Adipocyte (in vitro differentiated cells): ENCODE results near the gene REM2.
"Not testable (repeated sequence)": the region's sequence is repeated elsewhere in the genome, so short reads cannot be mapped to it uniquely, and the experiment has no call there.

Experiments used
- DNase-seq: peaks from one replicate; pipeline ENCODE4 v3.0.0-alpha.2; 2015; ENCODE audit warnings: low read depth
- H3K27me3 ChIP-seq: replicated peaks from 2 replicates; pipeline ENCODE4 v1.7.0; 2013; ENCODE audit warnings: mild to moderate bottlenecking, low read length, moderate library complexity; ENCODE audit not compliant: control insufficient read depth, insufficient read depth
- H3K36me3 ChIP-seq: 2 replicates; pipeline ENCODE4 v1.7.0; 2013; ENCODE audit warnings: low read length, mild to moderate bottlenecking, moderate library complexity; ENCODE audit not compliant: control insufficient read depth, insufficient read depth, severe bottlenecking
- H3K4me1 ChIP-seq: 2 replicates; pipeline ENCODE4 v1.7.0; 2013; ENCODE audit warnings: mild to moderate bottlenecking, low read length, moderate library complexity; ENCODE audit not compliant: control insufficient read depth, insufficient read depth
- H3K4me3 ChIP-seq: 2 replicates; pipeline ENCODE4 v1.7.0; 2013; ENCODE audit warnings: mild to moderate bottlenecking, low read length, moderate library complexity
- H3K9ac ChIP-seq: 2 replicates; pipeline ENCODE4 v1.7.0; 2013; ENCODE audit warnings: mild to moderate bottlenecking, low read length, moderate library complexity
- H3K9me3 ChIP-seq: 2 replicates; pipeline ENCODE4 v1.7.0; 2013; ENCODE audit warnings: mild to moderate bottlenecking, low read length, moderate library complexity; ENCODE audit not compliant: control insufficient read depth

The REM2 gene

DNA sequence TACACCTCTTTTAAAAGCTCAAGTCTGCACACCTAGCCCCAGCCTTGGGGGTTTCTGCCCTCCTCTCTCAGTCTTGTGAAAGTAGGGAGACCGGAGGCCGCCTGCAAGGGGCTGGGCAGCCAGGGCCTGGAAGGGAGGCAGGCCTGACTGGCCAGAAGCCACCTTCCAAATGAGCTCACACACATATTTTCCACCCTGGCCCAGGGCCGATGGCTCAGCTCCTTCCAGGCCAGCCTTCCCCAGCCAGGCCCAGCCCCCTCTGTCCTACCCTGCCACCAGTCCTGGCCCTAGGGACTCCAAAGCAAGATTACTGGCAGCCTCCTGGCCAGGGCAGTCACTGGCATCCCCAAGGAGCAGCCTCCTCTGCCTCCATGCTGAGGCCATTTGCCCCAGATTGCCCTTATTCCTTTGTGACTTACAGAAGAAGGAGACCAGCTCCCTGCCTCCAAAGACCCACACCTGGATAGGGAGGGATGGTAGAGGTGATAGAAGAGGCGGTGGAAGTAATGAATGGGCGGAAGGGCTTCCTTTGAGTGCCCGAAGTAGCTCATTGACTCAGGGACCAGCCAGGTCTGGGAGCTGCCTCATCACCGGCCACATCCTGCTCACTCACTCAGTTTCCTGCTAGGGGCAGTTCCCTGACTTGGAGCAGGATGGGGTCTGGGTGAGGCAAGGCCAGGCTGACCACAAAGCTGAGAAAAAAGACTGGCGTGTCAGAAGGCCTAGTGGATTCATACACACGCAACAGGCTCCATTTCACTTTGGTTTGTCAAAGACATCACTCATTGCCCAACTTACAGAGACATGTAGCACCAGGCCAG is 31.9 kb upstream of the REM2 start:
- no peaks in the 10 kb centered on the region for H3K9me3 ChIP-seq
- peaks cover 9% of the 10 kb centered on the region for H3K36me3 ChIP-seq
- peak overlapping the region; percentile 90 for H3K9ac ChIP-seq
- H3K4me3 ChIP-seq, result peak overlapping the region; percentile 53
- no peaks in the 10 kb centered on the region for H3K27me3 ChIP-seq
- peaks cover 68% of the 10 kb centered on the region for H3K4me1 ChIP-seq
- peak; percentile 96 for DNase-seq

- not testable (repeated sequence) for H3K36me3 ChIP-seq, H3K27me3 ChIP-seq, DNase-seq, H3K9me3 ChIP-seq
- peak overlapping the region; percentile 90 for H3K9ac ChIP-seq
- H3K4me1 ChIP-seq, result peaks cover 59% of the 10 kb centered on the region
- peak overlapping the region; percentile 1 for H3K4me3 ChIP-seq
These were observed 30.8 kb upstream of the REM2 start for GRCh38 chr14:22852178-22852577.

GRCh38 chr14:22852599-22852939 is 30.5 kb upstream of the REM2 start:
- H3K36me3 ChIP-seq, result no peaks in the 10 kb centered on the region
- H3K27me3 ChIP-seq, result no peaks in the 10 kb centered on the region
- no peaks in the 10 kb centered on the region for H3K9me3 ChIP-seq
- H3K9ac ChIP-seq, result peak overlapping the region; percentile 90
- H3K4me1 ChIP-seq, result peaks cover 58% of the 10 kb centered on the region
- DNase-seq, result no peak
- peak overlapping the region; percentile 82 for H3K4me3 ChIP-seq

GRCh38 chr14:22852940-22853767 is 29.9 kb upstream of the REM2 start:
- H3K9ac ChIP-seq, result peak overlapping the region; percentile 90
- no peaks in the 10 kb centered on the region for H3K36me3 ChIP-seq
- no peaks in the 10 kb centered on the region for H3K9me3 ChIP-seq
- H3K4me1 ChIP-seq, result peaks cover 52% of the 10 kb centered on the region
- DNase-seq, result peak; percentile 94
- no peaks in the 10 kb centered on the region for H3K27me3 ChIP-seq
- peak overlapping the region; percentile 82 for H3K4me3 ChIP-seq

DNA sequence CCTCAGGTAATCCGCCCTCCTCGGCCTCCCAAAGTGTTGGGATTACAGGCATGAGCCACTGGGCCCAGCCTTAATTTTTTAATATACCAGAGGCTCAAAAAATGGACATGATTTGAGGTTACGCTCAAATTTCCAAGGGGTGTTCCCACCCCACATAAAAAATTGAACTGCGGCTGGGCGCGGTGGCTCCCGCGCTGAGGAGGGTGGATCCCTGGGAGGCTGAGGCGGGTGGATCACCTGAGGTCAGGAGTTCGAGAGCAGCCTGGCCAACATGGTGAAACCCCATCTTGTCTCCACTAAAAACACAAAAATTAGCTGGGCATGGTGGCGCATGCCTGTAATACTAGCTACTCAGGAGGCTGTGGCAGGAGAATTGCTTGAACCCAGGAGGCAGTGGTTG is 28.7 kb upstream of the REM2 start:
- H3K9me3 ChIP-seq, H3K9ac ChIP-seq, H3K4me3 ChIP-seq, H3K36me3 ChIP-seq, DNase-seq, H3K27me3 ChIP-seq: not testable (repeated sequence)
- H3K4me1 ChIP-seq, result peaks cover 41% of the 10 kb centered on the region

DNA sequence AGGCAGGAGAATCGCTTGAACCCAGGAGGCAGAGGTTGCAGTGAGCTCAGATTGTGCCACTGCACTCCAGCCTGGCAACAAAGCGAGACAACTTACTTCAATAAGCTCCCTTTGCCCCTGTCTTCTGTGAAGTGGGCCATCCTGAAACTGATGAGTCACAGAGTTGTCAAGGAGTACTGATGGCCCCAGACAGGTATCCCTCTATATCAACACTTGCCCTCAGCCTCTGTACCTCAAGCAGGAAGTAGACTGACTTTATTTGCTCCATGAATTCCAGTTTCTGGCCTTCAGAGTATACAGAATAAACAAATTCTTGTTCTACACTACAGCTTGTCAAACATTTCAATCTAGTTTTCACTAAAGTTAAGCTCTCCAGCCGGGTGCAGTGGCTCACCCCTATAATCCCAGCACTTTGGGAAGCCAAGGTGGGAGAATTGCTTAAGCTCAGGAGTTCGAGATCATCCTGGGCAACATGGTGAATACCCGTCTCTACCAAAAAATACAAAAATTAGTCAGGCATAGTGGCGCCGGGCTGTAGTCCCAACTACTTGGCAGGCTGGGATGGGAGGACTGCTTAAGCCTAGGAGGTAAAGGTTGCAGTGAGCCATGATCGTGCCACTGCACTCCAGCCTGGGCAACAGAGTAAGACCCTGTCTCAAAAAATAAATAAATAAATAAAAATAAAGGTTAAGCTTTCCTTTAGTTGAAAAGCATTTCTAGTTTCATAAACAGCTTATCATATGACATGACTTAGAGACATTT is 27.9 kb upstream of the REM2 start:
- Histone ChIP-seq H3K4me1 (peaks cover 32% of the 10 kb centered on the region), H3K27me3 (no peaks in the 10 kb centered on the region), H3K4me3 (no peak overlapping the region), H3K9ac (no peak overlapping the region), H3K36me3 (no peaks in the 10 kb centered on the region), H3K9me3 (no peaks in the 10 kb centered on the region)
- DNase-seq, result no peak

DNA sequence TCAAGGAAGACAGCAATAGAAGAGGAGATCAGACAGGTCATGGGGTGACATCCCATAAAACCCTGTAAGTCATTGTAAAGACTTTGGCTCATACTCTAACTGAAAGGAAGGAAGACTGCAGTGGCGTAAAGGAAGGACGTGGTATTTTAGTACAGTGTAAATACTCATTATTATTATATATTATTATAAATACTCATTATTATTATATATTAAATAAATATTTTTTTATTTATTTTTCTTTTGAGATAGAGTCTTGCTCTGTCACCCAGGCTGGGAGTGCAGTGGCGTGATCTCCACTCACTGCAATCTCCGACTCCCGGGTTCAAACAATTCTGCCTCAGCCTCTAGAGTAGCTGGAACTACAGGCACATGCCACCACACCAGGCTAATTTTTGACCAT is 26.6 kb upstream of the REM2 start:
- no peaks in the 10 kb centered on the region for H3K27me3 ChIP-seq
- peaks cover 20% of the 10 kb centered on the region for H3K4me1 ChIP-seq
- peaks cover under 1% of the 10 kb centered on the region for H3K9me3 ChIP-seq
- H3K4me3 ChIP-seq, result no peak overlapping the region
- DNase-seq, result no peak
- no peaks in the 10 kb centered on the region for H3K36me3 ChIP-seq
- H3K9ac ChIP-seq, result no peak overlapping the region

GRCh38 chr14:22860377-22860776 is 22.6 kb upstream of the REM2 start:
- not testable (repeated sequence) for H3K4me3 ChIP-seq, H3K27me3 ChIP-seq, DNase-seq, H3K9me3 ChIP-seq, H3K9ac ChIP-seq, H3K4me1 ChIP-seq, H3K36me3 ChIP-seq

DNA sequence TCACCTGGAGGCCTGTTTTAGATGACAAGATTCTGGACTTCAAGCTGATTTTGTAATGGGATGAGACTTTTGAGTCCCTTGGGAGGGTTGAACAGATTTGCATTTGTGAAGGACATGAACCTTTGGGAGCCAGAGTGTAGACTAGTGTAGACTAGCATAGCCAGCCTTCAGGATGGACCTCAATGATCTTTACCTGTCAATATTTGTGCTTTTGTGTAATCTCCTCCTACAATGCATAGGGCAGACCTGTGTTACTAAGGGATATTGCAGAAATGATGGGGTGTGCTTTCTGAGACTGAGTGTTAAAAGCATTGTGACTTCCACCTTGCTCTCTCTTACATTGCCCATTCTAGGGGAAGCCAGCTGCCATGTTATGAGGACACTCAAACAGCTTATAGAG is 21.4 kb upstream of the REM2 start:
- Histone ChIP-seq H3K36me3 (no peaks in the 10 kb centered on the region), H3K4me3 (no peak overlapping the region), H3K4me1 (no peaks in the 10 kb centered on the region), H3K27me3 (no peaks in the 10 kb centered on the region), H3K9me3 (peaks cover 5% of the 10 kb centered on the region), H3K9ac (no peak overlapping the region)
- no peak for DNase-seq

- Histone ChIP-seq H3K36me3 (no peaks in the 10 kb centered on the region), H3K9me3 (peaks cover 5% of the 10 kb centered on the region), H3K27me3 (no peaks in the 10 kb centered on the region), H3K4me3 (no peak overlapping the region), H3K9ac (no peak overlapping the region), H3K4me1 (no peaks in the 10 kb centered on the region)
- no peak for DNase-seq
These were observed 18.0 kb upstream of the REM2 start for GRCh38 chr14:22864979-22865378.
